ENCODE data around the gene PHLDA2. TPM values are rescaled to one million over a fixed set of nuclear protein-coding genes. Genes with fewer than 3 reads are reported as not detected.

PHLDA2 gene
- total and polyA plus RNA-seq, 2 experiments from 2014 or later, result 11.7 to 66.0 TPM

DNA sequence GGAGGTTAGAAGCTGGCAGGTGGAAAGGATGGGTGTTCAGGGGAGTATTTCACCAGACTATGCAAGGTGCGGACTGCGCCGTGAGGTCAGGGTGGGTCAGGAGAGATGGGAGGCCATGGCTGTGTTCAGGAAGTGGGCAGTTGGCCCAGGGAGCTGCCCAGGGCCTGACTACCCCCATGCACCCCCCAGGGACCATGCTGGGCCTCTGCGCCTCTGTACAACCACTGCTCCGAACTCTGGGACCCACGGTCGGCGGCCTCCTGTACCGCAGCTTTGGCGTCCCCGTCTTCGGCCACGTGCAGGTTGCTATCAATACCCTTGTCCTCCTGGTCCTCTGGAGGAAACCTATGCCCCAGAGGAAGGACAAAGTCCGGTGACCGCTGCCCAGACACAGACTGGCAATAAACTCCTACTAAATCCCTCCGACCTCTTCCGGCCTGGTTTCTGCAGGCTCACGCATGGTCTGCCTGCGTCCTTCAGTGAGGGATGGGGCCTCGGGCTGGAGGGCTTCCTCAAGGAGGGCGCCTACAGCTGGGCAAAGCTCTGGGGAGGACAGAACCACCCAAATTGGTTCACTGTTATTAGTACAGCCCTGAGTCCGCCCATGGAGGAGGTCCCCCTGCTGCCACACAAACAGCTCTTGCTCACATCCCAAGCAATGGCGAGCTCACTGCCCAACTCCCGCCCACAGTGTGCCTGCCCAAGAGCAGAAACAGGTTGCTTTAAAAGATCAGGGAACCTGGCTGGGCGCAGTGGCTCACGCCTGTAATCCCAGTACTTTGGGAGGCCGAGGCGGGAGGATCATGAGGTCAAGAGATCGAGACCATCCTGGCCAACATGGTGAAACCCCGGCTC lies 4.2 kb downstream of the PHLDA2 start:
- Histone ChIP-seq H3K4me1 (ENCODE audit: insufficient read depth) (peaks cover 2% of the 10 kb centered on the region; the same call in 1 of the 2 replicates), H4K20me1 (ENCODE audit: insufficient read depth) (no peaks in the 10 kb centered on the region), H3K9ac (no peak overlapping the region), H3K27ac (no peak overlapping the region), H3K9me2 (ENCODE audit: insufficient read depth) (no peaks in the 10 kb centered on the region), H3K4me3 (no peak overlapping the region), H3K27me3 (replicated peaks; ENCODE audit: insufficient read depth) (no peaks in the 10 kb centered on the region), H3K36me3 (ENCODE audit: low read depth) (no peaks in the 10 kb centered on the region), H3K79me2 (ENCODE audit: insufficient read depth) (peaks cover 6% of the 10 kb centered on the region; the same call in 1 of the 2 replicates), H3K4me2 (ENCODE audit: unreplicated experiment) (no peak overlapping the region), H2AFZ (no peak overlapping the region), H3F3A (ENCODE audit: insufficient read depth) (no peaks in the 10 kb centered on the region), H3K9me3 (ENCODE audit: low read depth) (no peaks in the 10 kb centered on the region)
- no peak for DNase-seq
- no peak for TF ChIP-seq EZH2 (IDR thresholded peaks at IDR 0.05; ENCODE audit: insufficient read depth, poor library complexity, severe bottlenecking)
- no peak for TF ChIP-seq EZH2phosphoT487 (IDR thresholded peaks at IDR 0.05; ENCODE audit: insufficient read depth, low read depth)
- in situ Hi-C loops (cut with MboI), result no loop called here
- 92 to 93% methylated on average over 30 of the region's 30 CpGs for WGBS, 2 experiments (ENCODE audit: low coverage in 1 of 2, low lambda C conversion rate in 2 of 2, missing lambda C conversion rate in 2 of 2)

DNA sequence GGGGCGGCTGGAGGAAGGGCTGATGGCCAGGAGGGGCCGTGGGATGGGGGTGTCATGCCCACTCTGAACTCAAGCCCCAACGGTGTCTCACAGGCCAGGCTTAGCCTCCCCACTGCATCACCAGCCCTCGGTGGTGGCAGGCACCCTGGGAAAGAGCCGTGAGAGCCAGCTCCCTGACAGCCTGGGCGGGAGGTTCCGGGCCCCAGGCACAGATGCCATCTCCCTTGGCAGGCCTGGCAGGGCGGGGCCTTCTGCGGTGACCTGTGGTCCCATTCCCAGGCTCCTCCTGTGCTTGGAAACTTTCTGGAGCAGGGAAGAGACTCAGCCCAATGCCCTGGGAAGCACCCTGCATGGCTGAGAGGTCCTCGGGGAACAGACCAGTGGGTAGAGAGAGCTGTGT lies 4.8 kb downstream of the PHLDA2 start:
- Histone ChIP-seq H4K20me1 (ENCODE audit: insufficient read depth) (no peaks in the 10 kb centered on the region), H3K4me2 (ENCODE audit: unreplicated experiment) (no peak overlapping the region), H3K36me3 (ENCODE audit: low read depth) (no peaks in the 10 kb centered on the region), H3K27me3 (replicated peaks; ENCODE audit: insufficient read depth) (no peaks in the 10 kb centered on the region), H3K9me2 (ENCODE audit: insufficient read depth) (no peaks in the 10 kb centered on the region), H3K79me2 (ENCODE audit: insufficient read depth) (peaks cover 6% of the 10 kb centered on the region; the same call in 1 of the 2 replicates), H3K4me1 (ENCODE audit: insufficient read depth) (no peaks in the 10 kb centered on the region; the same call in 1 of the 2 replicates), H3K9ac (no peak overlapping the region), H2AFZ (no peak overlapping the region), H3F3A (ENCODE audit: insufficient read depth) (no peaks in the 10 kb centered on the region), H3K27ac (no peak overlapping the region), H3K9me3 (ENCODE audit: low read depth) (no peaks in the 10 kb centered on the region), H3K4me3 (no peak overlapping the region)
- WGBS, 2 experiments (ENCODE audit: low coverage in 1 of 2, low lambda C conversion rate in 2 of 2, missing lambda C conversion rate in 2 of 2), result 83 to 88% methylated on average over 10 of the region's 10 CpGs
- in situ Hi-C loops (cut with MboI), result no loop called here
- no peak for TF ChIP-seq EZH2 (IDR thresholded peaks at IDR 0.05; ENCODE audit: insufficient read depth, poor library complexity, severe bottlenecking)
- TF ChIP-seq EZH2phosphoT487 (IDR thresholded peaks at IDR 0.05; ENCODE audit: insufficient read depth, low read depth), result no peak
- no peak for DNase-seq

DNA sequence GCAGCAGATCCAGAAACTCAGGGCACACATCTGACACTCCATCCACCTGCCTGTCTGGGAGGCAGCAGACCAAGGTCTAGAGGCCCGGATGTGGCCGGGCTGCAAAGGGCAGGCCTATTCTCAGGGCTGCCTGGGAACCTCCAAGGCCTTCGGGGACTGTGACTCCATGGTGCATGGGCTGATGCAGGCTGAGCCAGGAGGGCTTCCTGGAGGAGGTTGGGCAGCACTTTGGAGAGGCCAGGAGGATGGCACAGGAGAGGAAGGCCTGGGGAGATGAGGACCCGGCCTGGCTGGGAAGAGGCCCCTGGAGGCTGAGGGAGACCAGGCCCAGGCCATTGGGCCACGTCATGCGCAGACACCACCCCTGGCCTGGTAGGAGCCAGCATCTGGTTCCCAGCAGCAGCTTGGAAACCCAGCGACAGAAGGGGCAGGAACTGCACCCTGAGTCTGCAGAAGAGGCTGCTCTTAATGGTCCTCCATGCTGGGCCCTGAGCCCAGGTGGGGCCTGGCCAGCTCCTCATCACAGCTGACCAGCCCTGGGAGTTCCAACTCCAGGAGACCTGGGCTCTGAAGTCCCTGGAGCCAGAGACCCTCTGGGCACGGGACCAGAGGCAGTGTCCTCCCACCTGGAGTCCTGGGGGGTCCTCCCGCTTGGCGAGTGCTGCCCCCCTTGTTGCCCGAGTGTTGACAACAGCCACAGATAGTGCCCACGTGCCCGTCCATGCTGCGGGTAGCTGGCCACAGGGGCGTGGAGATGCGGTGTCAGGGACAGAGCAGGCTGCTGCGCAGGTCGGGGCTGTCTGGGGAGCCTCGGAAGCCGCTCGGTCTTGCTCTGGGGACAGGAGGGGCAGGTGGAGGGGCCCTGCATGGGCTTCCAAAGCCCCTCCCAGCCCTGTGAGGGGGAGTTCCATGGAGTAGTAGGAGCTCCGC lies 5.5 kb downstream of the PHLDA2 start:
- Histone ChIP-seq H3K27me3 (replicated peaks; ENCODE audit: insufficient read depth) (no peaks in the 10 kb centered on the region), H3K9me2 (ENCODE audit: insufficient read depth) (no peaks in the 10 kb centered on the region), H3K9ac (no peak overlapping the region), H3F3A (ENCODE audit: insufficient read depth) (no peaks in the 10 kb centered on the region), H3K4me3 (no peak overlapping the region), H3K4me1 (ENCODE audit: insufficient read depth) (no peaks in the 10 kb centered on the region; the same call in 1 of the 2 replicates), H3K27ac (no peak overlapping the region), H4K20me1 (ENCODE audit: insufficient read depth) (no peaks in the 10 kb centered on the region), H3K9me3 (ENCODE audit: low read depth) (no peaks in the 10 kb centered on the region), H2AFZ (no peak overlapping the region), H3K79me2 (ENCODE audit: insufficient read depth) (peaks cover 6% of the 10 kb centered on the region; the same call in 1 of the 2 replicates), H3K4me2 (ENCODE audit: unreplicated experiment) (no peak overlapping the region), H3K36me3 (ENCODE audit: low read depth) (no peaks in the 10 kb centered on the region)
- no peak for DNase-seq
- 86% methylated on average over 19 to 21 of the region's 22 CpGs for WGBS, 2 experiments (ENCODE audit: low coverage in 1 of 2, low lambda C conversion rate in 2 of 2, missing lambda C conversion rate in 2 of 2)
- no peak for TF ChIP-seq EZH2 (IDR thresholded peaks at IDR 0.05; ENCODE audit: insufficient read depth, poor library complexity, severe bottlenecking)
- no peak for TF ChIP-seq EZH2phosphoT487 (IDR thresholded peaks at IDR 0.05; ENCODE audit: insufficient read depth, low read depth)
- in situ Hi-C loops (cut with MboI), result no loop called here

DNA sequence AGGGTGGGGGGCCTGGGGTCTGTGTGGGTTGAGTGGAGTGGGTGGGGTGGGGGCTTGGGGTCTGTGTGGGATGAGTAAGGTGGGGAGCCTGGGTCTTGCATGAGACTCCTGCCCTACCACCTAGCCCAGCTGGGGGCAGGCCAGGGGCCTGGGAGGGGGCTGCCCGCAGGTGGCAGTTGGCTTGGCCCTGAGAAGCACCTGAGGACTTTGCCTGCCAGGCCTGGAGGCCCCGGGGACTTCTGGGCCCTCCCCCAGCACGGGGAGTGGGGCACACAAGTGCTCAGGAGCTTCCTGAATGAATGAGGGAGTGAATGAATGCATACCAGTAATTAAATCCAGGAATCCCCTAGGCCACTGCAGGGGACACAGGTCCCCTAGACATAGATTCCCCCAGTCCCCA lies 6.6 kb downstream of the PHLDA2 start:
- 95 to 100% methylated on average over 3 of the region's 3 CpGs for WGBS, 2 experiments (ENCODE audit: low coverage in 1 of 2, low lambda C conversion rate in 2 of 2, missing lambda C conversion rate in 2 of 2)
- H3K79me2 ChIP-seq (ENCODE audit: insufficient read depth), result peaks cover 2% of the 10 kb centered on the region; the same call in 1 of the 2 replicates
- H3F3A ChIP-seq (ENCODE audit: insufficient read depth), result no peaks in the 10 kb centered on the region
- no peaks in the 10 kb centered on the region for H3K36me3 ChIP-seq (ENCODE audit: low read depth)
- H3K27ac ChIP-seq, result no peak overlapping the region
- H4K20me1 ChIP-seq (ENCODE audit: insufficient read depth), result no peaks in the 10 kb centered on the region
- no peak for TF ChIP-seq EZH2phosphoT487 (IDR thresholded peaks at IDR 0.05; ENCODE audit: insufficient read depth, low read depth)
- no peak for TF ChIP-seq EZH2 (IDR thresholded peaks at IDR 0.05; ENCODE audit: insufficient read depth, poor library complexity, severe bottlenecking)
- no peaks in the 10 kb centered on the region for H3K9me3 ChIP-seq (ENCODE audit: low read depth)
- no peak overlapping the region for H3K9ac ChIP-seq
- H3K4me2 ChIP-seq (ENCODE audit: unreplicated experiment), result no peak overlapping the region
- no peak overlapping the region for H2AFZ ChIP-seq
- no peaks in the 10 kb centered on the region; the same call in 1 of the 2 replicates for H3K4me1 ChIP-seq (ENCODE audit: insufficient read depth)
- H3K9me2 ChIP-seq (ENCODE audit: insufficient read depth), result no peaks in the 10 kb centered on the region
- DNase-seq, result no peak
- in situ Hi-C loops (cut with MboI), result no loop called here
- H3K27me3 ChIP-seq (replicated peaks; ENCODE audit: insufficient read depth), result no peaks in the 10 kb centered on the region
- H3K4me3 ChIP-seq, result no peak overlapping the region
